Upper lobe of left lung (tissue), 6 donors: Measurements from ENCODE around the gene MEFV. TPM values are rescaled to one million over a fixed set of nuclear protein-coding genes. Genes with fewer than 3 reads are reported as not detected.

Experiments used
- ATAC-seq, 2 donors: fragments of 200-7000 bp; cut with Tn5 transposase; one replicate each; pipeline ENCODE4 v1.9.1; 2022; ENCODE audit warnings: mild to moderate bottlenecking in 2 of 2, moderate library complexity in 2 of 2; ENCODE audit not compliant: low FRiP score in 2 of 2
- DNase-seq, 2 donors: peaks; one replicate each; pipeline ENCODE4 v3.0.0-alpha.2; 2019 to 2020
- H3K27ac ChIP-seq, 4 donors: fragments of 200-600 bp; sonication (generic); one replicate each; pipeline ENCODE4 v1.5.1; 2016 to 2019
- H3K27me3 ChIP-seq, 4 donors: fragments of 200-600 bp; sonication (generic); one replicate each; pipeline ENCODE4 v1.5.1; 2017 to 2019
- H3K36me3 ChIP-seq, 4 donors: fragments of 200-600 bp; sonication (generic); one replicate each; pipeline ENCODE4 v1.5.1; 2016 to 2019
- H3K4me1 ChIP-seq, 4 donors: fragments of 200-600 bp; sonication (generic); one replicate each; pipeline ENCODE4 v1.5.1; 2018 to 2019
- H3K4me3 ChIP-seq, 4 donors: fragments of 200-600 bp; sonication (generic); one replicate each; pipeline ENCODE4 v1.5.1; 2017 to 2019; ENCODE audit warnings: mild to moderate bottlenecking in 2 of 4, moderate library complexity in 1 of 4
- H3K9me3 ChIP-seq, 4 donors: fragments of 200-600 bp; sonication (generic); one replicate each; pipeline ENCODE4 v1.5.1; 2018 to 2019
- EP300 ChIP-seq, 4 donors: sonication (generic); formaldehyde crosslinking; IDR thresholded peaks; one replicate each; pipeline ENCODE4 v1.5.1; 2017; ENCODE audit warnings: antibody characterized with exemption in 4 of 4, control low read depth in 2 of 4
- POLR2A ChIP-seq, 4 donors: fragments of 450-650 bp; IDR thresholded peaks; one replicate each; pipeline ENCODE4 v1.5.1; 2016 to 2017; ENCODE audit warnings: antibody characterized with exemption in 4 of 4, mild to moderate bottlenecking in 2 of 4
- POLR2AphosphoS5 ChIP-seq, 2 donors: sonication (generic); formaldehyde crosslinking; IDR thresholded peaks; one replicate each; pipeline ENCODE4 v1.5.1; 2017; ENCODE audit warnings: antibody characterized with exemption in 2 of 2
- WGBS, 2 donors: methylation state at CpG; one replicate each; pipeline ENCODE4 v1.1.5; 2017 to 2018; 5-methylcytosine and 5-hydroxymethylcytosine counted together
- total RNA-seq, 6 donors: library from RNA; depleted of rRNA in 4 of 6; stranded (reverse); fragments of >200 nt in 4 of 6; gene quantifications; one replicate each; pipeline versions ENCODE4 v1.1.0 to v1.2.1, GENCODE V29; 2016 to 2021
- TF ChIP-seq, protein P1 (sequence below), 6 experiments: fragments of 450-650 bp in 4 of 6; fragments of 200-600 bp in 2 of 6; sonication (generic) in 2 of 6; IDR thresholded peaks; one replicate each; pipeline ENCODE4 v1.5.1; 2016 to 2019; ENCODE audit warnings: antibody characterized with exemption in 6 of 6
- donor health status: DM: no; HTN: no; CAD: no; lungs with moderate emphysema.
- donor health status: DM: no; HTN: yes; CAD: no; lungs with severe emphysema.

MEFV gene
- total RNA-seq, 6 donors from 2014 or later = 9.1 to 18.9 (median 12.3) TPM

- no peak for ATAC-seq
- H3K4me3 ChIP-seq = no peak overlapping the region
- no peaks in the 10 kb centered on the region for H3K36me3 ChIP-seq
- WGBS, 2 donors = 73 to 77% methylated on average over 11 of the region's 11 CpGs
- peak in 1 of 2 donors; percentile 61 for DNase-seq
- no peaks in the 10 kb centered on the region for H3K4me1 ChIP-seq
- peak overlapping the region in 2 of 4 donors; percentile 39 to 57 for H3K27ac ChIP-seq
- TF ChIP-seq POLR2A (IDR thresholded peaks at IDR 0.05) (no peak), POLR2AphosphoS5 (IDR thresholded peaks at IDR 0.05) (peak in 1 of 2 donors; percentile 31)
- TF ChIP-seq, protein P1, sequence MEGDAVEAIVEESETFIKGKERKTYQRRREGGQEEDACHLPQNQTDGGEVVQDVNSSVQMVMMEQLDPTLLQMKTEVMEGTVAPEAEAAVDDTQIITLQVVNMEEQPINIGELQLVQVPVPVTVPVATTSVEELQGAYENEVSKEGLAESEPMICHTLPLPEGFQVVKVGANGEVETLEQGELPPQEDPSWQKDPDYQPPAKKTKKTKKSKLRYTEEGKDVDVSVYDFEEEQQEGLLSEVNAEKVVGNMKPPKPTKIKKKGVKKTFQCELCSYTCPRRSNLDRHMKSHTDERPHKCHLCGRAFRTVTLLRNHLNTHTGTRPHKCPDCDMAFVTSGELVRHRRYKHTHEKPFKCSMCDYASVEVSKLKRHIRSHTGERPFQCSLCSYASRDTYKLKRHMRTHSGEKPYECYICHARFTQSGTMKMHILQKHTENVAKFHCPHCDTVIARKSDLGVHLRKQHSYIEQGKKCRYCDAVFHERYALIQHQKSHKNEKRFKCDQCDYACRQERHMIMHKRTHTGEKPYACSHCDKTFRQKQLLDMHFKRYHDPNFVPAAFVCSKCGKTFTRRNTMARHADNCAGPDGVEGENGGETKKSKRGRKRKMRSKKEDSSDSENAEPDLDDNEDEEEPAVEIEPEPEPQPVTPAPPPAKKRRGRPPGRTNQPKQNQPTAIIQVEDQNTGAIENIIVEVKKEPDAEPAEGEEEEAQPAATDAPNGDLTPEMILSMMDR (IDR thresholded peaks at IDR 0.05) = no peak
- no peaks in the 10 kb centered on the region for H3K9me3 ChIP-seq
- H3K27me3 ChIP-seq = no peaks in the 10 kb centered on the region
Observed at GRCh38 chr16:3242709-3243108, 13.7 kb downstream of the MEFV start.

- ATAC-seq = no peak
- WGBS, 2 donors = 75 to 79% methylated on average over 4 to 5 of the region's 5 CpGs
- TF ChIP-seq, protein P1 (IDR thresholded peaks at IDR 0.05) = no peak
- TF ChIP-seq POLR2AphosphoS5 (IDR thresholded peaks at IDR 0.05) (no peak), EP300 (IDR thresholded peaks at IDR 0.05) (no peak), POLR2A (IDR thresholded peaks at IDR 0.05) (no peak)
Observed at GRCh38 chr16:3241761-3242160, 14.7 kb downstream of the MEFV start.

GRCh38 chr16:3235856-3236669 is 20.4 kb downstream of the MEFV start:
- DNase-seq (peak; percentile 42 to 86), ATAC-seq (no peak)
- 71 to 82% methylated on average over 28 of the region's 29 CpGs for WGBS, 2 donors
- H3K27me3 ChIP-seq = no peaks in the 10 kb centered on the region
- no peaks in the 10 kb centered on the region for H3K9me3 ChIP-seq
- peaks cover 17 to 21% (median 19%) of the 10 kb centered on the region in 4 donors for H3K36me3 ChIP-seq
- H3K4me3 ChIP-seq = no peak overlapping the region
- TF ChIP-seq POLR2A (IDR thresholded peaks at IDR 0.05) (no peak), EP300 (IDR thresholded peaks at IDR 0.05) (no peak), POLR2AphosphoS5 (IDR thresholded peaks at IDR 0.05) (no peak)
- H3K4me1 ChIP-seq = peaks cover 9 to 18% (median 12%) of the 10 kb centered on the region in 4 donors
- H3K27ac ChIP-seq = no peak overlapping the region

More at GRCh38 chr16:3241761-3242160, 14.7 kb downstream of the MEFV start:
- DNase-seq = no peak
- H3K9me3 ChIP-seq = no peaks in the 10 kb centered on the region
- H3K27me3 ChIP-seq = no peaks in the 10 kb centered on the region
- H3K36me3 ChIP-seq = no peaks in the 10 kb centered on the region
- no peak overlapping the region for H3K4me3 ChIP-seq
- no peaks in the 10 kb centered on the region for H3K4me1 ChIP-seq
- no peak overlapping the region for H3K27ac ChIP-seq

DNA sequence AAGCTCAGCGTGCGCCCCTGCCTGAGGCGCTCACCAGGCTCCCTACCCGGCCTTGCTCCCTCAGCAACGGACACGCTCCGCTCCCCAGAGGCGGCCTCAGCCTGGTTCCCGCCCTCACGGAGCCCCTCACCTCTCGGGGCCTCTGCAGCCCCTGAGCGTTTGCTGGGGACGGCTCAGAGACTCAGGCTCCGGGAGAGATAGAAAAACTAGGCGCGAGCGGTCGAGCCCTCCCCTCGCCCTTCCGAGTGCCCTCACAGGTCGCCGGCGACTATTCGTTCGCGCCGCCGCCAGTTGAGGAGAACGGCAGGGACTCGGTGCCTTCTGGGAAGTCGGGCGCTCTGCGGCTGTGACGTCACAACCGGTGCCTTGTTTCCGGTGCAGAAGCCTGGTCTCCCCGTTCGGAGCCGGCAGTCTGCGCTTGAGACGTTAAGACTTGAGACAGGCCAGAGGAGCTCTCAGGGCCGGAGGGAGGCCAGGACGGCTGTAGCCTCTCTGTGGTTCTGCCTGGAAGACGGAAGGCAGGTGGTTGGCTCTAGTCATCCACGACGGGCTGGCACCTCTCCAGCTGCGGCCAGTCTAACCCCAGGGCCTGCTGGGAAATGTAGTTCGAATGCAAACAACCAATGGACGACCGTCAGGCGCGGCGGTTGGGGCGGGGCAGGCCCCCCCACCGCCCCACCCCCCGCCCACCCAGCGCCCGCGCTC is 21.4 kb downstream of the MEFV start, which contains the start of gene ZNF200:
ZNF200 (minus strand) TSS at position 302 of the 705 bp plus-strand sequence. CDS start 1,403 bp downstream, outside the sequence.
- H3K4me1 ChIP-seq = peaks cover 9 to 18% (median 12%) of the 10 kb centered on the region in 4 donors
- peak; percentile 96 to 98 for DNase-seq
- H3K4me3 ChIP-seq = peak within 1 kb of the TSS; percentile 77 to 96 (median 93)
- no peaks in the 10 kb centered on the region for H3K27me3 ChIP-seq
- TF ChIP-seq POLR2AphosphoS5 (IDR thresholded peaks at IDR 0.05) (peak; percentile 89 to 90), EP300 (IDR thresholded peaks at IDR 0.05) (peak in 1 of 4 donors; percentile 42), POLR2A (IDR thresholded peaks at IDR 0.05) (peak in 3 of 4 donors; percentile 19 to 81 (median 27))
- TF ChIP-seq, protein P1 (IDR thresholded peaks at IDR 0.05) = peak in 1 of 6 experiments; percentile 17
- 0 to 3% methylated on average over 18 to 38 of the region's 59 CpGs for WGBS, 2 donors
- ATAC-seq = peak; percentile 96 to 99
- H3K36me3 ChIP-seq = peaks cover 23 to 32% (median 28%) of the 10 kb centered on the region in 4 donors
- H3K27ac ChIP-seq = peak within 1 kb of the TSS; percentile 93 to 99 (median 97)
- peaks cover 0 to 6% (median 4%) of the 10 kb centered on the region in 4 donors for H3K9me3 ChIP-seq

GRCh38 chr16:3234543-3234856 is 21.9 kb downstream of the MEFV start:
- DNase-seq = no peak

More at GRCh38 chr16:3234543-3234856, 21.9 kb downstream of the MEFV start:
- Histone ChIP-seq H3K4me3 (peak overlapping the region; percentile 77 to 96 (median 93)), H3K36me3 (peaks cover 23 to 37% (median 32%) of the 10 kb centered on the region in 4 donors), H3K27me3 (no peaks in the 10 kb centered on the region), H3K27ac (peak overlapping the region; percentile 93 to 99 (median 97)), H3K4me1 (peaks cover 9 to 18% (median 12%) of the 10 kb centered on the region in 4 donors), H3K9me3 (peaks cover 2 to 9% (median 7%) of the 10 kb centered on the region in 4 donors)
- no peak for ATAC-seq
- TF ChIP-seq POLR2AphosphoS5 (IDR thresholded peaks at IDR 0.05) (no peak), POLR2A (IDR thresholded peaks at IDR 0.05) (no peak), EP300 (IDR thresholded peaks at IDR 0.05) (no peak)
- TF ChIP-seq, protein P1 (IDR thresholded peaks at IDR 0.05) = no peak
- 10 to 15% methylated on average over 2 to 6 of the region's 18 CpGs for WGBS, 2 donors
